Neural progenitor cell (in vitro differentiated cells): ENCODE data around the gene FAM50B.

Experiments used
- CTCF ChIP-seq: fragments of 200-600 bp; sonication (generic); IDR thresholded peaks from 2 replicates; pipeline ENCODE4 v1.5.1; 2017; ENCODE audit warnings: antibody characterized with exemption, mild to moderate bottlenecking
- EZH2phosphoT487 ChIP-seq: fragments of 200-600 bp; sonication (generic); IDR thresholded peaks from 2 replicates; pipeline ENCODE4 v1.6.1; 2017; ENCODE audit warnings: antibody characterized with exemption

- TF ChIP-seq EZH2phosphoT487, result no peak
- no peak for TF ChIP-seq CTCF
Observed at GRCh38 chr6:3898265-3898994, 49.3 kb downstream of the FAM50B start.
